H1 (cell line): Measurements from ENCODE around the gene FAM120B. TPM values are rescaled to one million over a fixed set of nuclear protein-coding genes. Genes with fewer than 3 reads are reported as not detected.
A peak's percentile ranks its signal among the peaks of the same experiment; 100 is the strongest.

Experiments
- CTCF ChIA-PET: fragments of 300-600 bp; sonication (Branson Sonifier 250); formaldehyde crosslinking; loops from one replicate; lab custom pipeline; 2021; ENCODE audit not compliant: partially characterized antibody; lab: Charles Lee
- POLR2A ChIA-PET: fragments of 300-600 bp; sonication (Branson Sonifier 250); formaldehyde crosslinking; loops from one replicate; lab custom pipeline; 2021; ENCODE audit warnings: inconsistent platforms; ENCODE audit not compliant: partially characterized antibody; lab: Charles Lee
- DNase-seq, 2 experiments: peaks; one replicate each; pipeline versions ENCODE4 v3.0.0 to v3.0.0-alpha.2; 2010 to 2022; ENCODE audit warnings: low spot score in 2 of 2, low read depth in 1 of 2, mixed read lengths in 1 of 2
- FAIRE-seq: peaks from 2 replicates; lab custom pipeline; 2011; peaks lifted over from hg19 to GRCh38; lab: Jason Lieb, UNC
- H2AFZ ChIP-seq: 2 replicates; pipeline ENCODE4 v1.8.1; 2012; ENCODE audit warnings: low read length, inconsistent platforms
- H2AK5ac ChIP-seq: 2 replicates; pipeline ENCODE4 v1.6.1; 2013; ENCODE audit warnings: low read depth, low read length
- H2BK120ac ChIP-seq: replicated peaks from 2 replicates; pipeline ENCODE3; 2013; ENCODE audit warnings: low read depth, low read length, inconsistent platforms
- H2BK12ac ChIP-seq: 2 replicates; pipeline ENCODE4 v1.6.1; 2013; ENCODE audit warnings: low read depth, low read length
- H2BK15ac ChIP-seq: 2 replicates; pipeline ENCODE4 v1.6.1; 2013; ENCODE audit warnings: low read length
- H2BK20ac ChIP-seq: 2 replicates; pipeline ENCODE4 v1.6.1; 2013; ENCODE audit warnings: low read length
- H2BK5ac ChIP-seq: 2 replicates; pipeline ENCODE4 v1.6.1; 2013; ENCODE audit warnings: low read depth, low read length
- H3K14ac ChIP-seq: 2 replicates; pipeline ENCODE4 v1.6.1; 2013; ENCODE audit warnings: inconsistent platforms; ENCODE audit not compliant: insufficient read length
- H3K18ac ChIP-seq: 2 replicates; pipeline ENCODE4 v1.6.1; 2013; ENCODE audit warnings: low read length; ENCODE audit errors: extremely low read depth
- H3K23ac ChIP-seq: 2 replicates; pipeline ENCODE4 v1.6.1; 2013; ENCODE audit warnings: inconsistent platforms; ENCODE audit not compliant: insufficient read length
- H3K23me2 ChIP-seq: 2 replicates; pipeline ENCODE4 v1.6.1; 2013; ENCODE audit warnings: low read depth, low read length
- H3K27ac ChIP-seq: 2 replicates; pipeline ENCODE4 v1.6.1; 2011; ENCODE audit warnings: low read depth, low read length, inconsistent platforms
- H3K27me3 ChIP-seq, 4 experiments: replicated peaks in 1 of 4; 1 replicate in 1 of 4; 2 replicates in 3 of 4; pipeline versions ENCODE4 v1.6.1 to v1.8.1; 2011 to 2013; ENCODE audit warnings: low read length in 3 of 4, mild to moderate bottlenecking in 3 of 4, inconsistent platforms in 2 of 4, mixed read lengths in 2 of 4, moderate library complexity in 1 of 4; ENCODE audit not compliant: control insufficient read depth in 3 of 4, insufficient read depth in 3 of 4; ENCODE audit errors: extremely low read depth in 1 of 4
- H3K36me3 ChIP-seq, 4 experiments: 2 replicates each; pipeline versions ENCODE4 v1.6.1 to v1.8.1; 2011 to 2013; ENCODE audit warnings: mild to moderate bottlenecking in 4 of 4, low read length in 3 of 4, moderate library complexity in 2 of 4, control low read depth in 1 of 4, inconsistent platforms in 1 of 4; ENCODE audit not compliant: insufficient read depth in 4 of 4, control insufficient read depth in 2 of 4
- H3K4ac ChIP-seq: replicated peaks from 2 replicates; pipeline ENCODE3; 2013; ENCODE audit warnings: low read length, low read depth, mixed read lengths, inconsistent platforms; ENCODE audit not compliant: insufficient read length
- H3K4me1 ChIP-seq, 4 experiments: replicated peaks in 1 of 4; 1 replicate in 1 of 4; 2 replicates in 3 of 4; pipeline versions ENCODE4 v1.6.1 to v1.8.1; 2011 to 2013; ENCODE audit warnings: low read length in 3 of 4, inconsistent platforms in 2 of 4, mixed read lengths in 1 of 4; ENCODE audit not compliant: insufficient read depth in 4 of 4, control insufficient read depth in 3 of 4
- H3K4me2 ChIP-seq, 2 experiments: 2 replicates each; pipeline versions ENCODE4 v1.6.1 to v1.8.1; 2011 to 2013; ENCODE audit warnings: low read depth in 2 of 2, low read length in 2 of 2, control low read depth in 1 of 2, inconsistent platforms in 1 of 2, mild to moderate bottlenecking in 1 of 2; ENCODE audit not compliant: insufficient read depth in 1 of 2
- H3K4me3 ChIP-seq, 4 experiments: fragments of 200-600, 300-600 bp in 1 of 4; sonication (generic), shearing (Covaris generic), sonication (Bioruptor Twin) in 1 of 4; 2 replicates each; pipeline versions ENCODE4 v1.5.1 to v1.8.1; 2011 to 2016; ENCODE audit warnings: low read length in 4 of 4, low read depth in 3 of 4, control low read depth in 2 of 4, inconsistent platforms in 2 of 4, mild to moderate bottlenecking in 2 of 4, mixed read lengths in 1 of 4, moderate library complexity in 1 of 4; ENCODE audit not compliant: insufficient read depth in 2 of 4; ENCODE audit errors: extremely low read depth in 1 of 4
- H3K56ac ChIP-seq: replicated peaks from 2 replicates; pipeline ENCODE3; 2013; ENCODE audit warnings: low read depth, mild to moderate bottlenecking, mixed read lengths, low read length, inconsistent platforms; ENCODE audit not compliant: insufficient read length
- H3K79me1 ChIP-seq: 2 replicates; pipeline ENCODE4 v1.6.1; 2013; ENCODE audit warnings: low read depth, low read length, control low read depth
- H3K79me2 ChIP-seq, 2 experiments: 2 replicates each; pipeline versions ENCODE4 v1.6.1 to v1.8.1; 2012 to 2013; ENCODE audit warnings: low read length in 2 of 2, mild to moderate bottlenecking in 2 of 2, inconsistent platforms in 1 of 2; ENCODE audit not compliant: insufficient read depth in 2 of 2, control insufficient read depth in 1 of 2
- H3K9ac ChIP-seq, 4 experiments: replicated peaks in 1 of 4; 1 replicate in 1 of 4; 2 replicates in 3 of 4; pipeline versions ENCODE4 v1.6.1 to v1.8.1; 2011 to 2013; ENCODE audit warnings: low read depth in 3 of 4, low read length in 3 of 4, control low read depth in 2 of 4, mild to moderate bottlenecking in 2 of 4, moderate library complexity in 2 of 4, inconsistent platforms in 1 of 4; ENCODE audit errors: extremely low read depth in 1 of 4
- H3K9me3 ChIP-seq, 2 experiments: 2 replicates each; pipeline versions ENCODE4 v1.6.1 to v1.8.1; 2012 to 2013; ENCODE audit warnings: mild to moderate bottlenecking in 2 of 2, moderate library complexity in 2 of 2, control low read depth in 1 of 2, inconsistent platforms in 1 of 2, low read depth in 1 of 2, low read length in 1 of 2, mixed read lengths in 1 of 2; ENCODE audit not compliant: insufficient read depth in 2 of 2
- H4K20me1 ChIP-seq, 2 experiments: replicated peaks in 1 of 2; 2 replicates each; pipeline versions ENCODE3 to v1.8.1; 2011 to 2013; ENCODE audit warnings: inconsistent platforms in 2 of 2, low read length in 2 of 2, mild to moderate bottlenecking in 1 of 2; ENCODE audit not compliant: insufficient read depth in 2 of 2, control insufficient read depth in 1 of 2
- H4K5ac ChIP-seq: 2 replicates; pipeline ENCODE4 v1.6.1; 2013; ENCODE audit warnings: low read length, low read depth, mixed read lengths, inconsistent platforms; ENCODE audit not compliant: insufficient read length
- H4K8ac ChIP-seq: 2 replicates; pipeline ENCODE4 v1.8.0; 2013; ENCODE audit warnings: mild to moderate bottlenecking, moderate library complexity, low read length, inconsistent platforms; ENCODE audit not compliant: insufficient read depth; ENCODE audit errors: extremely low read depth
- H4K91ac ChIP-seq: replicated peaks from 2 replicates; pipeline ENCODE3; 2013; ENCODE audit warnings: low read length, mixed read lengths, inconsistent platforms; ENCODE audit not compliant: insufficient read length
- EZH2 ChIP-seq: fragments of 200-600 bp; sonication (generic); IDR thresholded peaks from 2 replicates; pipeline ENCODE4 v1.7.1; 2012; ENCODE audit warnings: low read depth, mild to moderate bottlenecking, moderate library complexity, low read length, inconsistent platforms; ENCODE audit not compliant: severe bottlenecking
- GTF2F1 ChIP-seq: IDR thresholded peaks from 2 replicates; pipeline ENCODE4 v1.6.1; 2012; ENCODE audit warnings: low read depth, low read length, improper control_type of control experiment, borderline replicate concordance
- WGBS, 2 experiments: shearing (Covaris generic) in 1 of 2; methylation state at CpG; one replicate each; pipeline versions ENCODE4 v1.1.6 to v1.1.7; 2013 to 2015; ENCODE audit warnings: low lambda C conversion rate in 2 of 2, mixed read lengths in 2 of 2, inconsistent platforms in 1 of 2, low coverage in 1 of 2, missing lambda C conversion rate in 1 of 2; ENCODE audit not compliant: insufficient replicate concordance in 2 of 2, insufficient coverage in 1 of 2, insufficient read length in 1 of 2; ENCODE audit errors: extremely low coverage in 1 of 2, missing lambda C conversion rate in 1 of 2; 5-methylcytosine and 5-hydroxymethylcytosine counted together
- polyA plus RNA-seq, 7 experiments: library from polyadenylated mRNA; depleted of rRNA in 3 of 7; stranded (reverse) in 5 of 7; unstranded in 2 of 7; fragments of >200 nt in 5 of 7; fragments of 200-250 nt in 2 of 7; gene quantifications; 1 replicate in 5 of 7; 2 replicates in 1 of 7; 4 replicates in 1 of 7; pipeline versions ENCODE4 v1.2.1 to v1.2.3, GENCODE V29; 2011 to 2013; ENCODE audit warnings: missing spikeins in 2 of 7, mixed read lengths in 2 of 7
- total RNA-seq: library from RNA; stranded (reverse); fragmentation: NEBNext Ultra II Directional; extraction: Animal tissue kit (Norgen Biotek cat#: 25700); gene quantifications from 2 replicates; pipeline ENCODE4 v1.2.1, GENCODE V29; 2021

The FAM120B gene
- total and polyA plus RNA-seq, 2 of the 8 experiments (the other 6 are each of a cell fraction or from before 2014, with no cell fraction given) = 5.1 to 12.5 TPM

- WGBS, 2 experiments = 6% methylated on average over 22 of the region's 23 CpGs; no CpG with 5 or more reads in 1 of the 2 experiments
- DNase-seq = no peak
- Histone ChIP-seq H3K79me1 (no peaks in the 10 kb centered on the region), H4K91ac (no peak overlapping the region), H3K23ac (no peak overlapping the region), H4K8ac (no peak overlapping the region), H4K20me1 (peaks cover 2 to 5% of the 10 kb centered on the region in 2 experiments), H2BK20ac (no peak overlapping the region), H3K14ac (no peak overlapping the region), H2BK15ac (no peak overlapping the region), H3K27ac (no peak overlapping the region), H2AFZ (no peak overlapping the region), H2AK5ac (no peak overlapping the region), H2BK12ac (no peak overlapping the region), H3K9ac (no peak overlapping the region), H3K4me3 (peak overlapping the region; percentile 9 to 77 (median 20); a peak in 7 of 8 replicates), H3K4me1 (peaks cover 14 to 41% (median 19%) of the 10 kb centered on the region in 4 experiments), H3K4ac (no peak overlapping the region), H3K4me2 (peak overlapping the region; percentile 73 to 94), H3K36me3 (peaks cover 0 to 2% (median 0%) of the 10 kb centered on the region in 4 experiments; a peak in 2 of 8 replicates), H3K27me3 (peaks cover 43 to 73% (median 62%) of the 10 kb centered on the region in 4 experiments), H2BK120ac (no peak overlapping the region), H3K18ac (no peak overlapping the region; the same call in 1 of the 2 replicates), H3K56ac (no peak overlapping the region), H3K23me2 (peaks cover 32% of the 10 kb centered on the region; the same call in 1 of the 2 replicates), H3K9me3 (no peaks in the 10 kb centered on the region), H4K5ac (no peak overlapping the region), H3K79me2 (no peaks in the 10 kb centered on the region), H2BK5ac (no peak overlapping the region)
- no peak for FAIRE-seq
- POLR2A ChIA-PET = interaction anchor here (0.7 to 1.3 kb wide), 4 partner anchors 13 to 332 kb away, joined by 3 to 5 read pairs (median 3); no protein-coding TSS in a partner anchor
- TF ChIP-seq EZH2 = peak; percentile 11
- no peak for TF ChIP-seq GTF2F1
- CTCF ChIA-PET = interaction anchor here (0.6 to 1.6 kb wide), 12 partner anchors 9 to 462 kb away, joined by 3 to 5 read pairs (median 3); no protein-coding TSS in a partner anchor
Observed at GRCh38 chr6:170293341-170294231, 13.0 kb upstream of the FAM120B start.
